ENCODE measurements around the gene SRPRB. TPM values are rescaled to one million over a fixed set of nuclear protein-coding genes. Genes with fewer than 3 reads are reported as not detected.

Gene SRPRB
- total RNA-seq, 1 donor from 2014 or later: 7.6 TPM

DNA sequence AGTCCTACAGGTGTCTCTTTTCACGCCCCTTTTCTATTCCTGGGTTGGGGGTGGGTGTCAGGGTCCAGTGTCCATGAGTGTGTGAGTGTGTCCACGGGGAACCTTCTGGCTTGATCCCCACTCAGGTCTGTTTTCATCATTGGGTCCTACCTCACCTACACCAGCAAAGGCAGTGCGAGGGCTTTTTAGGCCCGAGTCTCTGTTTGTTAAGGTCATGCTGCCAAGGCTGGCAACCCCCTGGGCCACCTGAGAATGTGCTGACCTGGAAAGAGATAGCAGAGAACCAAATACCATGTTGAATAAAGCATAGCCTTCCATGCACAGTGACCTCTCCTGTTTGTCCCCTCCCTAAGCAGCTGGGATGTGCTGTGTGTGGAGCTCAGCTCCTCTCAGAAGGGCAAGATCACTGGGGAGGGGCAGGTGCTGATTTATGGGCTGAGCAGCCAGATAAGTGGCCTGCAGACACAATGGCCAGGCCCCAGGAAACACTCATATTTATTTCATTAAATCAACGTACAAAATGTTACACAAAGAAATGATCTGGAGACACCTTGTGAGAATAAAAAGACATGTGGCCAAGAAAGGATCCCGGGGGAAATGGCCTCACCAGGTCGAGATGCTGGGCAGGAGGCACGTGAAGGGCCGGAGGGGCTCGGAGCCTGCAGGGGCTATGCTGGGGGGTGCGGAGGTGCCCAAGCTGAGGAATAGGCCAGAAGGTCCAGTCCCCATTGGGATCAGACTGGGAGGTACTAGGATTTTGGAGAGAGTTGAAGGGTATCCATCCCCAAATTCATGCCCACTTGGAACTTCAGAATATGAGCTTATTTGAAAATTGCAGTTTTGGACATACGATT, 54.0 kb downstream of the SRPRB start:
- TF ChIP-seq POLR2A (IDR thresholded peaks at IDR 0.05) (no peak), POLR2AphosphoS5 (IDR thresholded peaks at IDR 0.05; ENCODE audit: insufficient read depth in 1 of 2, low read depth in 1 of 2) (no peak)
- TF ChIP-seq, protein P1, sequence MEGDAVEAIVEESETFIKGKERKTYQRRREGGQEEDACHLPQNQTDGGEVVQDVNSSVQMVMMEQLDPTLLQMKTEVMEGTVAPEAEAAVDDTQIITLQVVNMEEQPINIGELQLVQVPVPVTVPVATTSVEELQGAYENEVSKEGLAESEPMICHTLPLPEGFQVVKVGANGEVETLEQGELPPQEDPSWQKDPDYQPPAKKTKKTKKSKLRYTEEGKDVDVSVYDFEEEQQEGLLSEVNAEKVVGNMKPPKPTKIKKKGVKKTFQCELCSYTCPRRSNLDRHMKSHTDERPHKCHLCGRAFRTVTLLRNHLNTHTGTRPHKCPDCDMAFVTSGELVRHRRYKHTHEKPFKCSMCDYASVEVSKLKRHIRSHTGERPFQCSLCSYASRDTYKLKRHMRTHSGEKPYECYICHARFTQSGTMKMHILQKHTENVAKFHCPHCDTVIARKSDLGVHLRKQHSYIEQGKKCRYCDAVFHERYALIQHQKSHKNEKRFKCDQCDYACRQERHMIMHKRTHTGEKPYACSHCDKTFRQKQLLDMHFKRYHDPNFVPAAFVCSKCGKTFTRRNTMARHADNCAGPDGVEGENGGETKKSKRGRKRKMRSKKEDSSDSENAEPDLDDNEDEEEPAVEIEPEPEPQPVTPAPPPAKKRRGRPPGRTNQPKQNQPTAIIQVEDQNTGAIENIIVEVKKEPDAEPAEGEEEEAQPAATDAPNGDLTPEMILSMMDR (IDR thresholded peaks at IDR 0.05): no peak
- Histone ChIP-seq H3K4me3 (no peak overlapping the region), H3K36me3 (no peaks in the 10 kb centered on the region), H3K9me3 (no peaks in the 10 kb centered on the region), H3K27ac (no peak overlapping the region), H3K4me1 (no peaks in the 10 kb centered on the region), H3K27me3 (no peaks in the 10 kb centered on the region)
- DNase-seq (ENCODE audit: extremely low spot score in 2 of 2): no peak
- intact Hi-C loops (cut with DNase I): no loop called here

DNA sequence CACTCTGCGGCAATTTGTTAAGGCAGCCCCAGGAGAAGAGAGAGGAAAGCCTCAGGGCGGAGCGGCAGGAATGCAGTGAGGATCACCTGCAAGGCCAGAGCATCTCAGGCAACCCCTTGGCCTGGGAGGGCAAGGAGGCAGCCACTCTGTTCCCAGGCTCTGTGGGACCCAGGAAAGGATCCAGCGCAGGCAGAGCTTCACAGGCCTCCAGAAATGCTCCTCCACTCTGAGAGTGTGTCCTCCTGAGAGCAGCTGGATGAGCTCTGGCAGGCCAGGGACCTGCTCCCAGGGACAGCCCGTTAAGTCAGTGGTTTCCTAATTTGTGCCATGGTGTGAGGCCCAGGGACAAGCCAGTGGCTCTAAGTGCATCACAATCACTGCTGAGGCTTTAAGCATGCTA, 54.9 kb downstream of the SRPRB start:
- Histone ChIP-seq H3K27me3 (no peaks in the 10 kb centered on the region), H3K9me3 (no peaks in the 10 kb centered on the region), H3K36me3 (no peaks in the 10 kb centered on the region), H3K4me1 (no peaks in the 10 kb centered on the region), H3K4me3 (no peak overlapping the region), H3K27ac (no peak overlapping the region)
- DNase-seq (ENCODE audit: extremely low spot score in 2 of 2): no peak
- no peak for TF ChIP-seq POLR2AphosphoS5 (IDR thresholded peaks at IDR 0.05; ENCODE audit: insufficient read depth in 1 of 2, low read depth in 1 of 2)
- TF ChIP-seq, protein P1 (IDR thresholded peaks at IDR 0.05): no peak
- TF ChIP-seq POLR2A (IDR thresholded peaks at IDR 0.05): no peak
- intact Hi-C loops (cut with DNase I): no loop called here

DNA sequence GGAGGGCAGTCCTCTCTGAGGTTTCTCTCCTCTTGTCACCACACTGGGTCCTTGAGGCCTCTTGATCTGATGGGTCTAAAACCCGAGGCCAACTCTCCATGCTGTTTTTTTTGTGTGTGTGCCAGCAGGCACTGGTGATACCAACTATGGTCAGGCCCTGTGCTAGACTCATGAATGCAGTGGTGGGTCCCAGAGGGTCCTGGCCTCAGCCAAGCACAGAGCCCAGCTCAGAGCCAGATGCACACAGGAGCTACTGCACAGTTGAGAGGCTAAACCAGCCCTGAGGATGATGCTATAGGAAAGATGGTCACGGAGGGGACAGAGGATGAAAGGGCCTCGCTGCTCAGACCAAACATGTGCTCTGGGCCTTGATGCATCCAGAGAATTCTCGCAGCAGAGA, 56.5 kb downstream of the SRPRB start:
- no peak for DNase-seq (ENCODE audit: extremely low spot score in 2 of 2)
- intact Hi-C loops (cut with DNase I): no loop called here
- TF ChIP-seq, protein P1 (IDR thresholded peaks at IDR 0.05): no peak
- TF ChIP-seq POLR2AphosphoS5 (IDR thresholded peaks at IDR 0.05; ENCODE audit: insufficient read depth in 1 of 2, low read depth in 1 of 2) (no peak), POLR2A (IDR thresholded peaks at IDR 0.05) (no peak)
- Histone ChIP-seq H3K27ac (no peak overlapping the region), H3K36me3 (no peaks in the 10 kb centered on the region), H3K4me3 (no peak overlapping the region), H3K27me3 (no peaks in the 10 kb centered on the region), H3K9me3 (no peaks in the 10 kb centered on the region), H3K4me1 (no peaks in the 10 kb centered on the region)

DNA sequence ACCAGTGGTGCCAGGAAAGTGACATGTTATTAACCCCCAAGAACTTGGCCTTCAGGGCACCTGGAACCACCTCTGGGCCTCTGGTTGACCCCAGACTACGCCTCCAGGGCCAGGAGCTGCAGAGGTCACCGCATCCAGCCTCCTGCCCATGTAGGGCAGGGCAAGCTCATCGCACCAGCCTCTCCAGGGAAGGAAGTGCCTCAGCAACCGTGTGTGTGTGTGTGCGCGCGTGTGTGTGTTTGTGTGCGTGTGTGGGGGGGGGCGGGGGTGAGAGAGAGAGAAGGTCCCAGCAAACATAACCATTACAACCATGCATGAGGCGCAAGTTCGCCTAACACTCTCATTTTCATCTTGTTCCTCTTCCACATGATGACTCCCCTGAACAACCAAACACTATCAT, 58.3 kb downstream of the SRPRB start:
- Histone ChIP-seq H3K4me3 (no peak overlapping the region), H3K9me3 (no peaks in the 10 kb centered on the region), H3K4me1 (no peaks in the 10 kb centered on the region), H3K27ac (no peak overlapping the region), H3K27me3 (no peaks in the 10 kb centered on the region), H3K36me3 (no peaks in the 10 kb centered on the region)
- intact Hi-C loops (cut with DNase I): no loop called here
- TF ChIP-seq, protein P1 (IDR thresholded peaks at IDR 0.05): no peak
- no peak for TF ChIP-seq POLR2AphosphoS5 (IDR thresholded peaks at IDR 0.05; ENCODE audit: insufficient read depth in 1 of 2, low read depth in 1 of 2)
- no peak for TF ChIP-seq POLR2A (IDR thresholded peaks at IDR 0.05)
- no peak for DNase-seq (ENCODE audit: extremely low spot score in 2 of 2)

DNA sequence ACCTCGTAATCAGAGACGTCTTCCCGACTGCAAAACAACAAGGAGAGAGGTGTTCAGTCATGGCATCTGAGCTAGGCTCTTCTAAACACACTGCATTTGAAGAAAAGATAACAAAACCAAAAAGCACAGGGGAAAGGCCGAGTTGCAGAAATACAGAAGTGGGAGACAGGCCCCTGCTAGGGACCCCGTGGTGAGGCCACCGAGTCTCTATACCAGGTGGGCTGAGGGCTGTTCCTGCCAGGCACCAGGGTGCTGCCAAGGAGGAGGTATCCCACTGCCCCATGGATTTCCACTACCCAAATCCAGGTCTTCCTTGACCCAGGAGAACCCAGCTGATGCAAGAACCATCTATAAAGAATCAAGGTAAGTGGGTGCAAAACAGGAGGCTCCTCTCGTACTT, 59.0 kb downstream of the SRPRB start:
- intact Hi-C loops (cut with DNase I): no loop called here
- no peak overlapping the region for H3K4me3 ChIP-seq
- TF ChIP-seq POLR2A (IDR thresholded peaks at IDR 0.05) (no peak), POLR2AphosphoS5 (IDR thresholded peaks at IDR 0.05; ENCODE audit: insufficient read depth in 1 of 2, low read depth in 1 of 2) (no peak)
- TF ChIP-seq, protein P1 (IDR thresholded peaks at IDR 0.05): no peak
- no peaks in the 10 kb centered on the region for H3K36me3 ChIP-seq
- H3K27me3 ChIP-seq: no peaks in the 10 kb centered on the region
- DNase-seq (ENCODE audit: extremely low spot score in 2 of 2): no peak
- no peaks in the 10 kb centered on the region for H3K9me3 ChIP-seq
- no peaks in the 10 kb centered on the region for H3K4me1 ChIP-seq
- H3K27ac ChIP-seq: no peak overlapping the region
